Thoracic aorta (tissue), 2 donors: ENCODE data around the gene SRGAP2C. TPM values are rescaled to one million over a fixed set of nuclear protein-coding genes. Genes with fewer than 3 reads are reported as not detected.
"Not testable (repeated sequence)": the region's sequence is repeated elsewhere in the genome, so short reads cannot be mapped to it uniquely, and the experiment has no call there.

Source experiments
- ATAC-seq: fragments of 150-250 bp; one replicate; pipeline ENCODE4 v1.8.0; 2017; ENCODE audit warnings: low read depth; ENCODE audit not compliant: insufficient number of reproducible peaks, low FRiP score
- DNase-seq: peaks from one replicate; pipeline ENCODE4 v3.0.0-alpha.2; 2020; ENCODE audit warnings: low spot score
- H3K27ac ChIP-seq, 2 donors: fragments of 200-600 bp; sonication (generic); 1 replicate in 1 of 2; 2 replicates in 1 of 2; pipeline ENCODE4 v1.5.1; 2016; ENCODE audit warnings: mild to moderate bottlenecking in 2 of 2, moderate library complexity in 2 of 2
- H3K27me3 ChIP-seq: fragments of 200-600 bp; sonication (generic); replicated peaks from 2 replicates; pipeline ENCODE4 v1.6.0; 2016; ENCODE audit warnings: mild to moderate bottlenecking; ENCODE audit not compliant: insufficient read depth
- H3K36me3 ChIP-seq: fragments of 200-600 bp; sonication (generic); one replicate; pipeline ENCODE4 v1.5.1; 2016
- H3K4me1 ChIP-seq, 2 donors: fragments of 200-600 bp; sonication (generic); 1 replicate in 1 of 2; 2 replicates in 1 of 2; pipeline versions ENCODE4 v1.5.1 to v1.6.0; 2016; ENCODE audit warnings: low read depth in 2 of 2, mild to moderate bottlenecking in 1 of 2; ENCODE audit not compliant: control insufficient read depth in 1 of 2
- H3K4me3 ChIP-seq: fragments of 200-600 bp; sonication (generic); 2 replicates; pipeline ENCODE4 v1.5.1; 2016; ENCODE audit warnings: mild to moderate bottlenecking
- H3K9me3 ChIP-seq: fragments of 200-600 bp; sonication (generic); 2 replicates; pipeline ENCODE4 v1.5.1; 2016
- total RNA-seq, 2 donors: library from RNA; depleted of rRNA; stranded (reverse); fragments of >200 nt; gene quantifications; one replicate each; pipeline versions ENCODE4 v1.1.0 to v1.2.3, GENCODE V29; 2016

SRGAP2C gene
- total RNA-seq, 2 donors from 2014 or later = 19.1 to 27.7 TPM

- DNase-seq, H3K9me3 ChIP-seq, ATAC-seq, H3K4me1 ChIP-seq, H3K4me3 ChIP-seq, H3K36me3 ChIP-seq, H3K27me3 ChIP-seq, H3K27ac ChIP-seq: not testable (repeated sequence)
Observed at GRCh38 chr1:121275435-121275834, 90.7 kb downstream of the SRGAP2C start.

- H3K27ac ChIP-seq, ATAC-seq, H3K9me3 ChIP-seq, H3K36me3 ChIP-seq, H3K4me3 ChIP-seq, DNase-seq, H3K27me3 ChIP-seq, H3K4me1 ChIP-seq: not testable (repeated sequence)
Observed at GRCh38 chr1:121278202-121278601, 93.4 kb downstream of the SRGAP2C start.

GRCh38 chr1:121278777-121279547 lies 94.2 kb downstream of the SRGAP2C start:
- not testable (repeated sequence) for ATAC-seq, H3K27me3 ChIP-seq, H3K4me3 ChIP-seq, H3K4me1 ChIP-seq, H3K36me3 ChIP-seq, H3K9me3 ChIP-seq, DNase-seq, H3K27ac ChIP-seq

- not testable (repeated sequence) for H3K27ac ChIP-seq, ATAC-seq, H3K9me3 ChIP-seq, H3K4me1 ChIP-seq, H3K27me3 ChIP-seq, H3K36me3 ChIP-seq, H3K4me3 ChIP-seq, DNase-seq
Observed at GRCh38 chr1:121279548-121279898, 94.7 kb downstream of the SRGAP2C start.

GRCh38 chr1:121280699-121281317 lies 96.0 kb downstream of the SRGAP2C start:
- ATAC-seq, H3K9me3 ChIP-seq: not testable (repeated sequence)

GRCh38 chr1:121281480-121281879 lies 96.7 kb downstream of the SRGAP2C start:
- not testable (repeated sequence) for ATAC-seq, H3K27ac ChIP-seq, DNase-seq, H3K36me3 ChIP-seq, H3K4me1 ChIP-seq, H3K9me3 ChIP-seq, H3K27me3 ChIP-seq, H3K4me3 ChIP-seq

More at GRCh38 chr1:121280699-121281317, 96.0 kb downstream of the SRGAP2C start:
- H3K4me3 ChIP-seq, H3K4me1 ChIP-seq, H3K27me3 ChIP-seq, H3K27ac ChIP-seq, DNase-seq, H3K36me3 ChIP-seq: not testable (repeated sequence)

- H3K36me3 ChIP-seq, H3K27me3 ChIP-seq, H3K27ac ChIP-seq, H3K4me3 ChIP-seq, H3K4me1 ChIP-seq, H3K9me3 ChIP-seq, DNase-seq, ATAC-seq: not testable (repeated sequence)
Observed at GRCh38 chr1:121283587-121284180, 98.9 kb downstream of the SRGAP2C start.

GRCh38 chr1:121292590-121292989 lies 107.8 kb downstream of the SRGAP2C start:
- H3K4me1 ChIP-seq, DNase-seq, H3K27me3 ChIP-seq, ATAC-seq, H3K27ac ChIP-seq, H3K36me3 ChIP-seq, H3K9me3 ChIP-seq, H3K4me3 ChIP-seq: not testable (repeated sequence)

- not testable (repeated sequence) for H3K36me3 ChIP-seq, H3K27me3 ChIP-seq, H3K4me3 ChIP-seq, ATAC-seq, H3K4me1 ChIP-seq, DNase-seq, H3K27ac ChIP-seq, H3K9me3 ChIP-seq
Observed at GRCh38 chr1:121293263-121294204, 108.8 kb downstream of the SRGAP2C start.

- DNase-seq, H3K4me3 ChIP-seq, H3K27me3 ChIP-seq, H3K27ac ChIP-seq, ATAC-seq, H3K9me3 ChIP-seq, H3K36me3 ChIP-seq, H3K4me1 ChIP-seq: not testable (repeated sequence)
Observed at GRCh38 chr1:121294205-121294570, 109.4 kb downstream of the SRGAP2C start.

GRCh38 chr1:121296563-121296962 lies 111.8 kb downstream of the SRGAP2C start:
- not testable (repeated sequence) for H3K27ac ChIP-seq, H3K9me3 ChIP-seq, DNase-seq, ATAC-seq, H3K36me3 ChIP-seq, H3K4me3 ChIP-seq, H3K4me1 ChIP-seq, H3K27me3 ChIP-seq

- H3K27ac ChIP-seq, H3K36me3 ChIP-seq, H3K9me3 ChIP-seq, H3K27me3 ChIP-seq, DNase-seq, ATAC-seq, H3K4me3 ChIP-seq, H3K4me1 ChIP-seq: not testable (repeated sequence)
Observed at GRCh38 chr1:121298529-121298928, 113.8 kb downstream of the SRGAP2C start.
